ENCODE measurements around the gene PDHB.
"Not testable (repeated sequence)": the region's sequence is repeated elsewhere in the genome, so short reads cannot be mapped to it uniquely, and the experiment has no call there.

PDHB gene

GRCh38 chr3:58433400-58434167 is at the start of gene PDHB:
PDHB (minus strand) TSS chr3:58433832; CDS start chr3:58433809, 23 bp downstream.
- DNase-seq: peak; percentile 61

- DNase-seq: no peak
Observed at GRCh38 chr3:58482917-58483636, 49.4 kb upstream of the PDHB start.

- no peak for DNase-seq
Observed at GRCh38 chr3:58480309-58480708, 46.7 kb upstream of the PDHB start.

- no peak for DNase-seq
Observed at GRCh38 chr3:58478781-58479180, 45.1 kb upstream of the PDHB start.

- DNase-seq: no peak
Observed at GRCh38 chr3:58474967-58475578, 41.4 kb upstream of the PDHB start.

GRCh38 chr3:58474348-58474911 is 40.8 kb upstream of the PDHB start:
- DNase-seq: no peak

- DNase-seq: no peak
Observed at GRCh38 chr3:58473275-58473674, 39.6 kb upstream of the PDHB start.

GRCh38 chr3:58471025-58471887 is 37.6 kb upstream of the PDHB start:
- DNase-seq: peak; percentile 56

- no peak for DNase-seq
Observed at GRCh38 chr3:58470363-58471024, 36.9 kb upstream of the PDHB start.

GRCh38 chr3:58469096-58469495 is 35.5 kb upstream of the PDHB start:
- no peak for DNase-seq

GRCh38 chr3:58466899-58467563 is 33.4 kb upstream of the PDHB start:
- no peak for DNase-seq

- no peak for DNase-seq
Observed at GRCh38 chr3:58464866-58465265, 31.2 kb upstream of the PDHB start.

- no peak for DNase-seq
Observed at GRCh38 chr3:58463942-58464271, 30.3 kb upstream of the PDHB start.

GRCh38 chr3:58463181-58463941 is 29.7 kb upstream of the PDHB start:
- DNase-seq: no peak

- DNase-seq: no peak
Observed at GRCh38 chr3:58462829-58463180, 29.2 kb upstream of the PDHB start.

- DNase-seq: no peak
Observed at GRCh38 chr3:58459160-58459559, 25.5 kb upstream of the PDHB start.

- DNase-seq: no peak
Observed at GRCh38 chr3:58452176-58452575, 18.5 kb upstream of the PDHB start.

GRCh38 chr3:58441514-58442450 is 8.2 kb upstream of the PDHB start:
- DNase-seq: no peak

- DNase-seq: not testable (repeated sequence)
Observed at GRCh38 chr3:58440996-58441355, 7.3 kb upstream of the PDHB start.

GRCh38 chr3:58437276-58437675 is 3.6 kb upstream of the PDHB start:
- not testable (repeated sequence) for DNase-seq
